IMR-90 (cell line): ENCODE data around the gene MT1A.

Experiments used
- BHLHE40 ChIP-seq: fragments of 150-350 bp; IDR thresholded peaks from 2 replicates; pipeline ENCODE4 v1.6.1; 2016; ENCODE audit warnings: mild to moderate bottlenecking, low read depth, low read length
- CEBPB ChIP-seq: IDR thresholded peaks from 2 replicates; pipeline ENCODE4 v1.6.1; 2012; ENCODE audit warnings: low read depth, low read length, improper control_type of control experiment
- CTCF ChIP-seq: conservative IDR thresholded peaks from 2 replicates; pipeline ENCODE4 v1.5.1; 2012; ENCODE audit warnings: mild to moderate bottlenecking, low read depth, low read length, improper control_type of control experiment
- ELK1 ChIP-seq: fragments of 150-350 bp; IDR thresholded peaks from 2 replicates; pipeline ENCODE4 v1.6.1; 2016; ENCODE audit warnings: low read depth, mild to moderate bottlenecking, low read length, moderate library complexity, borderline replicate concordance
- MAFK ChIP-seq: IDR thresholded peaks from 2 replicates; pipeline ENCODE4 v1.6.1; 2012; ENCODE audit warnings: low read depth, low read length, improper control_type of control experiment
- MXI1 ChIP-seq: IDR thresholded peaks from 2 replicates; pipeline ENCODE4 v1.6.1; 2012; ENCODE audit warnings: low read depth, mild to moderate bottlenecking, low read length, moderate library complexity, borderline replicate concordance
- NFE2L2 ChIP-seq: fragments of 150-350 bp; IDR thresholded peaks from 2 replicates; pipeline ENCODE4 v1.6.1; 2016; ENCODE audit warnings: low read depth, mild to moderate bottlenecking, low read length
- POLR2A ChIP-seq: IDR thresholded peaks from 2 replicates; pipeline ENCODE4 v1.6.1; 2012; ENCODE audit warnings: mild to moderate bottlenecking, low read depth, low read length
- RCOR1 ChIP-seq: IDR thresholded peaks from 2 replicates; pipeline ENCODE4 v1.6.1; 2012; ENCODE audit warnings: mild to moderate bottlenecking, low read length, improper control_type of control experiment; ENCODE audit not compliant: insufficient replicate concordance
- USF2 ChIP-seq: fragments of 150-350 bp; IDR thresholded peaks from 2 replicates; pipeline ENCODE4 v1.6.1; 2017; ENCODE audit warnings: mild to moderate bottlenecking, antibody characterized with exemption, low read length, low read depth

- TF ChIP-seq NFE2L2, result no peak
- TF ChIP-seq CTCF, result no peak
- TF ChIP-seq POLR2A, result no peak
- peak; percentile 14 for TF ChIP-seq RCOR1
- no peak for TF ChIP-seq MXI1
- no peak for TF ChIP-seq BHLHE40
- TF ChIP-seq USF2, result no peak
- no peak for TF ChIP-seq MAFK
- TF ChIP-seq ELK1, result no peak
- TF ChIP-seq CEBPB, result peak; percentile 15; the same call in 1 of the 2 replicates
Measured at GRCh38 chr16:56614549-56614991, 23.9 kb upstream of the MT1A start.
